Ishikawa (cell line): ENCODE results near the gene FHIT.

Experiments used
- CEBPB ChIP-seq: IDR thresholded peaks from 2 replicates; pipeline ENCODE4 v1.6.1; 2012
- CREB1 ChIP-seq: IDR thresholded peaks from 2 replicates; pipeline ENCODE4 v1.6.1; 2012; ENCODE audit warnings: low read depth
- EGR1 ChIP-seq: IDR thresholded peaks from 2 replicates; pipeline ENCODE4 v1.6.1; 2012
- EP300 ChIP-seq: IDR thresholded peaks from 2 replicates; pipeline ENCODE4 v1.6.1; 2012; ENCODE audit warnings: borderline replicate concordance
- FOXM1 ChIP-seq: IDR thresholded peaks from 2 replicates; pipeline ENCODE4 v1.6.1; 2012; ENCODE audit warnings: low read depth, borderline replicate concordance
- NFIC ChIP-seq: IDR thresholded peaks from 2 replicates; pipeline ENCODE4 v1.6.1; 2012
- RAD21 ChIP-seq: IDR thresholded peaks from 2 replicates; pipeline ENCODE4 v1.6.1; 2012; ENCODE audit warnings: low read depth
- TAF1 ChIP-seq: IDR thresholded peaks from 2 replicates; pipeline ENCODE4 v1.6.1; 2012; ENCODE audit warnings: low read depth, mild to moderate bottlenecking
- TCF12 ChIP-seq: IDR thresholded peaks from 2 replicates; pipeline ENCODE4 v1.6.1; 2012; ENCODE audit warnings: low read depth
- TEAD4 ChIP-seq: IDR thresholded peaks from 2 replicates; pipeline ENCODE4 v1.6.1; 2012
- YY1 ChIP-seq: IDR thresholded peaks from 2 replicates; pipeline ENCODE4 v1.6.1; 2012; ENCODE audit warnings: low read depth
- ZBTB7A ChIP-seq: IDR thresholded peaks from 2 replicates; pipeline ENCODE4 v1.6.1; 2012; ENCODE audit warnings: low read depth
- TF ChIP-seq, protein P1 (sequence below): IDR thresholded peaks from 2 replicates; pipeline ENCODE4 v1.6.1; 2012
- TF ChIP-seq, protein P2 (sequence below): IDR thresholded peaks from 2 replicates; pipeline ENCODE4 v1.6.1; 2012; ENCODE audit warnings: low read depth, mild to moderate bottlenecking
- TF ChIP-seq, protein P3 (sequence below): IDR thresholded peaks from 2 replicates; pipeline ENCODE4 v1.6.1; 2012

The FHIT gene

DNA sequence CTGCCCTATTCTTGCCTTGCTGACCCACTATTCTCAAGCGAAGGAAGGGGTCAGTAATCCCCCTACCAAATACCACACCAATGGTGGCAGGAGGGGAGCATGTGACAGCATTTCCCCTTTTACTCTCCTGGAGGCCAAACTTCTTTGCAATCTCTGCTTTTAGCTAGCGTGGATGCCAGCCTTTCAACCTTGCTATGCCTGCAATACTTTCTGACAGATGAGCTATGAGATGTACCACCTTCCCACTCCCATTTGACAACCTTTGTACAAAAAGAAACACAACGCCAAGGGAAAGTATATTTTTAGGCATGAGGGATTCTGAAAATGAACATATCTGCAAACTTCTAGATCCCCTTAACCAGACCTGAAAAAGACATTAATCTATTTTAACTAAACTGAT is 302.1 kb downstream of the FHIT start:
- TF ChIP-seq, protein P1, sequence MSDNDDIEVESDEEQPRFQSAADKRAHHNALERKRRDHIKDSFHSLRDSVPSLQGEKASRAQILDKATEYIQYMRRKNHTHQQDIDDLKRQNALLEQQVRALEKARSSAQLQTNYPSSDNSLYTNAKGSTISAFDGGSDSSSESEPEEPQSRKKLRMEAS: no peak
- TF ChIP-seq CREB1 (no peak), FOXM1 (no peak), NFIC (no peak), RAD21 (no peak), EGR1 (no peak)
- TF ChIP-seq, protein P2, sequence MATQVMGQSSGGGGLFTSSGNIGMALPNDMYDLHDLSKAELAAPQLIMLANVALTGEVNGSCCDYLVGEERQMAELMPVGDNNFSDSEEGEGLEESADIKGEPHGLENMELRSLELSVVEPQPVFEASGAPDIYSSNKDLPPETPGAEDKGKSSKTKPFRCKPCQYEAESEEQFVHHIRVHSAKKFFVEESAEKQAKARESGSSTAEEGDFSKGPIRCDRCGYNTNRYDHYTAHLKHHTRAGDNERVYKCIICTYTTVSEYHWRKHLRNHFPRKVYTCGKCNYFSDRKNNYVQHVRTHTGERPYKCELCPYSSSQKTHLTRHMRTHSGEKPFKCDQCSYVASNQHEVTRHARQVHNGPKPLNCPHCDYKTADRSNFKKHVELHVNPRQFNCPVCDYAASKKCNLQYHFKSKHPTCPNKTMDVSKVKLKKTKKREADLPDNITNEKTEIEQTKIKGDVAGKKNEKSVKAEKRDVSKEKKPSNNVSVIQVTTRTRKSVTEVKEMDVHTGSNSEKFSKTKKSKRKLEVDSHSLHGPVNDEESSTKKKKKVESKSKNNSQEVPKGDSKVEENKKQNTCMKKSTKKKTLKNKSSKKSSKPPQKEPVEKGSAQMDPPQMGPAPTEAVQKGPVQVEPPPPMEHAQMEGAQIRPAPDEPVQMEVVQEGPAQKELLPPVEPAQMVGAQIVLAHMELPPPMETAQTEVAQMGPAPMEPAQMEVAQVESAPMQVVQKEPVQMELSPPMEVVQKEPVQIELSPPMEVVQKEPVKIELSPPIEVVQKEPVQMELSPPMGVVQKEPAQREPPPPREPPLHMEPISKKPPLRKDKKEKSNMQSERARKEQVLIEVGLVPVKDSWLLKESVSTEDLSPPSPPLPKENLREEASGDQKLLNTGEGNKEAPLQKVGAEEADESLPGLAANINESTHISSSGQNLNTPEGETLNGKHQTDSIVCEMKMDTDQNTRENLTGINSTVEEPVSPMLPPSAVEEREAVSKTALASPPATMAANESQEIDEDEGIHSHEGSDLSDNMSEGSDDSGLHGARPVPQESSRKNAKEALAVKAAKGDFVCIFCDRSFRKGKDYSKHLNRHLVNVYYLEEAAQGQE: no peak

DNA sequence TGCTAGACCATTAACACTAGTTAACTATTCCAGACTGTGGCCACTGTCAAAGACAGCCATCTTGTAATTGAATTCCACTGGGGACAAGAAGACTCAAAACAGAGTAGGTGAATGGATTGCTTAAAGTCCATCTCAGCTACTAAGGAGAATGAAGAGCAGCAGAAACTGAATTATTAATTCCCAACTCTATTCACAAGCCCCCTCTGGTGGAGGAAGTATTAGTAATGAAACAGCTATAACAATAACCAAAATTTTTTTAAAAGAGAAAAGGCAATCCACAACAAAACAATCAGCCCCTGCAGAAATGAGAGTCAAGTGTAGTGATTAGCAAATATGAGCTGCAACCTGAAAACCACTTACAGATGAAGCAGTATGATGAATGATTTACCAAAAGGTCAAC is 302.8 kb downstream of the FHIT start:
- no peak for TF ChIP-seq TCF12
- no peak for TF ChIP-seq TAF1
- TF ChIP-seq RAD21: peak; percentile 62

DNA sequence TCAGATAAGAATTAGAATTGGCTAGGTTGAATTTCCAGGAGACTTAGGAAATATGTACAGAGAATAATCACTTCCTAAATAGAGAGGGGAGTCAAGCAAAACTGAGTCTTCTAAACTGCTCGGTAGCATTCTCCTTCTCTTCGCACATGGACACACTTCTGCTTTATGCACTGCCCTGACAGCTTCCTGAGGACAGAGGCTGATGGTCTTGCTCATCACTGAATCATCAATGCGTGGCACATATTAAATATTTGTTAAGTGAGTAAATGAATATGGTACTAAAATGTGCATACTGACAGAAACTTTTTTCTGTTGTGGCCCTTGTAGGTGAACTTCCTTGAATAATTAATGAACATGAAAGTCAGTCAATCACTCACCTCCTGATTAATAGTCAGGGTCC is 315.5 kb downstream of the FHIT start:
- TF ChIP-seq CREB1 (no peak), RAD21 (no peak), YY1 (no peak), ZBTB7A (no peak), EGR1 (no peak), NFIC (no peak)

DNA sequence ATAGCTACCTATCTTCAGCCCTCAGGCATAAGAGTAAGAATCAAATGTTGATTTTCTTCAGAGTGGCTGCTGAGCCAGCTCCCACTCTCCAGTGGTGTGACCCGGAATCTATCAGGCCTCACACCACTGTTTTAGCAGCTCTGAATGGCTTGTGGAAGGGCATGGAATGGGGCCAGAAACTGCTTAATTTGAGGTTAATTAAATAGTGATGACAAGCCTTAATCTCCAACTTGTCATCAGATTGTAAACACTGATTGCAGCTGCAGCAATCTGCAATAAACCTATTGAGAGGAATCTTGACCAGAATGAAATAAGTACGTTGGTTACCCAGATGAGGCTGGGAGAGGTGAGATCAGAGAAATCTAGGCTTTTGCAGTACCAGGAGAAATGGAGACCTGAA is 317.4 kb downstream of the FHIT start:
- TF ChIP-seq TCF12: no peak

DNA sequence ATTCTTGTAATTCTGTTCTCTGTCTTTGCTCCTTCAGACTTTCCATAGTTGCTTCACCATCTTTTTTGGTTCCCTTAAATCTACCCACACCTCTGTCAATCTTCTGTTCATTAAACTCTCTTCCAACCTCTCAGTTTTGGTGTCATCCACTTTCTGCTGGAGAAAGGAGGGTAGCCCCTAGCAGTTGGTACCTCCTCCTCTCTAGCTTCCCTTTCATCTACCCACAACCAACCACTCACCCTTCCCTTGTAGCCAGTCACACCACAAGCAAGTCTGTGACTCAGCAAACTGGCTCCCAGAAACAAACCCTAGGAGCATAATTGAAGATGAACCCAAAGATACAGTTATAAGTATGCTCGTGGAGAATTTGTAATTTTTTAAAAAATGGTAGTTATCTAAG is 318.6 kb downstream of the FHIT start:
- TF ChIP-seq CREB1: no peak
- TF ChIP-seq ZBTB7A: no peak
- TF ChIP-seq, protein P2: no peak
- TF ChIP-seq CEBPB: no peak
- TF ChIP-seq, protein P3, sequence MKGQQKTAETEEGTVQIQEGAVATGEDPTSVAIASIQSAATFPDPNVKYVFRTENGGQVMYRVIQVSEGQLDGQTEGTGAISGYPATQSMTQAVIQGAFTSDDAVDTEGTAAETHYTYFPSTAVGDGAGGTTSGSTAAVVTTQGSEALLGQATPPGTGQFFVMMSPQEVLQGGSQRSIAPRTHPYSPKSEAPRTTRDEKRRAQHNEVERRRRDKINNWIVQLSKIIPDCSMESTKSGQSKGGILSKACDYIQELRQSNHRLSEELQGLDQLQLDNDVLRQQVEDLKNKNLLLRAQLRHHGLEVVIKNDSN: no peak
- TF ChIP-seq, protein P1: no peak
- no peak for TF ChIP-seq TCF12
- no peak for TF ChIP-seq TAF1

DNA sequence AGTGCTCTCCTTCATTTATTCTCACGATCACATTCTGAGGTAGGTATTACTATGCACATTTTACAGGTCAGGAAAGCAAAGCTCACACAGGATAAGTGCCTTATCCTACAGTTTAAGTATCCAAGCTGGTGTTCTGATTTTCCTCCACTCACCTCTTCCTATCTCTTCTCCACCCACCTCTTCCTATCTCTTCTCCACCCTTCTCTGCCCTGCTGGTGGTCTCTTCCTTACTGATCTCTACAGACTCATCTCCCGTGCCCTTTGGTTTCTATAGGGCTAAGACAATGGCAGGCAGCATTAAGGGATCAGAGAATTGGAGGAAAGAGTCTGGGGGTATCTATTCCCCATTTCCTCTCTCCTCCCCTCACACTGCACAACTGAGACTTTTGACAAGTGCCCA is 319.1 kb downstream of the FHIT start:
- no peak for TF ChIP-seq CREB1
- TF ChIP-seq FOXM1: no peak
- TF ChIP-seq ZBTB7A: no peak

DNA sequence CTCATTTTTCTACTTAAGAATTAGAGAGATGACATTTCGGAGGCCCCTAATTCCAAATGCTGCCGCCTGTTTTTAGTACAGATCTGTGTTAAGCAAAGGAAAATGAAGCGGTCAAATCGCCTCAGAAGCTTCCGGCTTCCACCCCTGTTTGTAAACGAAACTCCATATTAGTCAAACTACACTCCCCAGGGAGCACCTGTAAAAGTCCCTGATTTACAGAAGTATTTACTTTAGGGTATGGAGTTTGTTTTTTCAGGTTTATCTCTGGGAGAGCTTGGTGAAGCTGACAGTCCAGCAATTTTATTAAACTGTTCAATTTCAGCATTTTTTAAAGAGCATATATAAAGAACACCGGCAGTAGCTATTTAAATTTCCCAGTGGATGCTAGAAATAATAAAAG is 319.8 kb downstream of the FHIT start:
- TF ChIP-seq EGR1 (no peak), YY1 (no peak), FOXM1 (no peak), TCF12 (no peak)

DNA sequence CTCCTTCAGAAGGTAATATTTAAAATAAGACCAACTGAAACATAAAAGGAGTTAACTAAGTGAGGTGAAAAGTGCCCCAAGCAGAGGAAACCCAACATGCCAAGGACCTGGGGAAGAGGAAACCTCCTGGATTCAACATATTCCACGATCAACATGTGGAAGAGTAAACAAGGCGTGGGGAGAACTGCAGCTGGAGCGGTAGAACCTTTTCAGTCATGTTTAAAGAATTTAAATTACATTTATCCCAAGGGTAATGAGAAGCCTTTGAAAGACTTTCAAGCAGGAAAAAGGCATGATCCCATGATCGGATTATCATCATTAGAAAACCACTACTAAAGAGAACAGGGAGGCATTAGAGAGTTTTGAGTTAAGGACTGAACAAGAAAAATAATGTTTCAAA is 330.7 kb downstream of the FHIT start:
- TF ChIP-seq EGR1 (no peak), RAD21 (no peak), FOXM1 (no peak), TAF1 (no peak), CREB1 (no peak), TCF12 (no peak), YY1 (no peak), EP300 (no peak), CEBPB (no peak), NFIC (no peak), ZBTB7A (no peak), TEAD4 (no peak)
- TF ChIP-seq, protein P1: no peak
- TF ChIP-seq, protein P3: no peak
- TF ChIP-seq, protein P2: no peak
